T-helper 22 cell (primary cell): Measurements from ENCODE around the gene EIPR1.

Source experiments
- DNase-seq: peaks from one replicate; pipeline ENCODE4 v3.0.0-alpha.2; 2020; ENCODE audit warnings: low read depth

Gene EIPR1

DNA sequence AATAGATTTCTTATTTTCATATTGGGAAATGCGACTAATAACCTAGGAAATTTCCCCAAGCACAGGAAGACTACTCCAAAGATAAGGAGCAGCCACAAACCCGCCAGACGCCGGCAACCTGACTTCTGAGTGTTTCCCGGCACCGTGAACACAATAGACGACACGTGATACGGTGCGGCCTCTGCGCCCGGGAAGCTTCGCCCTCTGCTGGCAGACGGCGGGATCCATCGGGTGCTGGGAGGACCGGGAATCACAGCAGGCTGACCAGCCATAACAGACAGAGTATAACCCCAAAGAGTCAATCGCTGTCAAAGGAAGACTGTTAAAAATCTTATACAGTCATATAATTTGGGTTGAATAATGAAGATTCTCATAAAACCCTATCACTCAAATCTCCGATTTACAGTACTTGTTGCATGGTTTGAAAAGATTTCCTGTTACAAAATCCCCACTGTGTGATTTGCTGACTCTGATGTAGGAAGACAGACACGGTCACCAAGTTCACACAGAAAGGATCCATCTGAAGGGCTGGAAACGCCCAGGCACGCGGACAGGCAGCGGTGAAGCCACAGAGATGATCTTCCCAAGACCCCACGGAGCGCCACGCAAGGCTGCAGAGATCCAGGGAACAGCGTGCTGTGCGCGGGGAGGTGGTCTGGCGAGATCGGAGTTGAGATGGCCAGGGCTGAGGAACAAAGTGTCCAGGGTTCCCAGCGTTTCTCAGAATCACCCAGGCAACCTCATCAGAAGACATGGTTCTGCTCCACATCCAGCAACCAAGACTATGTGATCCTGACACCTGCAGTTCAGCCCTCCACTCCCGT, 73.8 kb downstream of the EIPR1 start:
- peak; percentile 45 for DNase-seq

DNA sequence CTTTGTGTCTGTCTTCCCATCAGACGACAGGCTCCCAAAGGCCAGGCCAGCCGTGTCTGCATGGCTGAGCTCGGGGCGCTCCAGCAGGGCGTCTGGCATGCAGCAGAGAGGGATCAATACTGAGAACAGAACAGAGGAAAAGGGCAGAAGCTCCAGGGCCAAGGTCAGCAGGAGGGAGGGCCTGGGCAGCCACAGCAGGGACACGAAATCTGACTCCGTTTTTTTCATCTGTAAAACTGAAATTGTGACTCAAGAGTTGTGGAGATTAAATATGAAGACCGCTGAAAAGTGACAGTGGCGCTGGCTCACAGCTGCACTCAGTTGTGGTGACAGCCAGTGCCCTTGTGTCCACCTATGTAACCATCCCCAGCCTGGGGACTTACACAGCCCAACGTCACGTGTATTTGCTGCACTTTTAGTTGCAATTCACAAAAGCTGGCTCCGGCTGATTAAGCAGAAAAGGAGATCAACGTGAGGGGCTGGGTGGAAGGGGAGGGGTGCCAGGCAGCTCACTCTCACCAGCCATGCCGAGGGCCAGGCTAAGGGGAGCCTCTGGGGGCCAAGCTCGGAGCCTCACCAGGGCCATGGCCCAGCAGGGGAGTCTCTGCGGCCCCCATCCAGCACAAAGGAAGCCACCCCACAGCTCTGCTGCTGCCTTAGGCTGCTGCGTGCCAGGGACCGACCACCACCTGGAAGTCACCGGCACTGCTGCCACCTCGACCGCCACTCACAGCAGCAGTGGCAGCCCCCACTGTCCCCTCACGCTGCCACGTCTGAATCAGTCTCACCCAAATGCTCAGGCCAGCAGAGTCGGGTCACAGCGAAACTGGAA, 74.7 kb downstream of the EIPR1 start:
- DNase-seq, result no peak

DNA sequence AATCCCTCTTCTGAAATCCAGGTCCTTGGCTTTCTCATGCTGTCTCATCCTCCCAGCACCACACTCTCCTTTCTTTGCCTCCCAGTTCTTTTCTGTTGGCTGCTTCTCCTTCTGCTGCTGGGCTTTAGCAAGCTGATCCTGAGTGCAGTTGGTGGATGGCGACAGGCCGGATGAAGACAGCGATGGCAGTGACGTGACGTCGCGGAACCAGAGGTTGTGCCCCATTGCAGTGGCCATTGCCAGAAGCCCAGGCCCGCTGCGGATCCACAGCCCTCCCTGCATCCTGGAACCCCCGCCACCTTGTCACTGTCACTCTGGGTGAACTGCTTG, 75.2 kb downstream of the EIPR1 start:
- DNase-seq, result no peak

DNA sequence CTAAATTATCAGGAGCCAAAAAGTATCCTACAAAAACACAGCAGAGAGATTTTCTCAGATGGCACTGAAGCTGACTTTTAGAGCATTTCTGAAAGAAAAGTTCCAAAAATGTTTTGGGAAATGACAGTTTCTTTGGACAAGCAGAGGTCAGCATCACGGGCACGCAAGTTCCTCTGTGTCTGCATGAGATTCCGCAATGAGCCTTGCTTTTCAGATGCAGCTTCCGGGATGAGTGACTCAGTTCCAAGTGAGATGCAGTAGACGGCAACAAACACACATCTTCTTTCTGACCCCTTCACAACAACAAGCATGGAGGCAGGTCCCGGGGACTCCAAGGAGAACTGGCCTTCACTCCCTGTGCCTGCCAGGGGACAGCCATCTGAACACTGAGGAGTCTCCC, 76.6 kb downstream of the EIPR1 start:
- DNase-seq, result no peak

DNA sequence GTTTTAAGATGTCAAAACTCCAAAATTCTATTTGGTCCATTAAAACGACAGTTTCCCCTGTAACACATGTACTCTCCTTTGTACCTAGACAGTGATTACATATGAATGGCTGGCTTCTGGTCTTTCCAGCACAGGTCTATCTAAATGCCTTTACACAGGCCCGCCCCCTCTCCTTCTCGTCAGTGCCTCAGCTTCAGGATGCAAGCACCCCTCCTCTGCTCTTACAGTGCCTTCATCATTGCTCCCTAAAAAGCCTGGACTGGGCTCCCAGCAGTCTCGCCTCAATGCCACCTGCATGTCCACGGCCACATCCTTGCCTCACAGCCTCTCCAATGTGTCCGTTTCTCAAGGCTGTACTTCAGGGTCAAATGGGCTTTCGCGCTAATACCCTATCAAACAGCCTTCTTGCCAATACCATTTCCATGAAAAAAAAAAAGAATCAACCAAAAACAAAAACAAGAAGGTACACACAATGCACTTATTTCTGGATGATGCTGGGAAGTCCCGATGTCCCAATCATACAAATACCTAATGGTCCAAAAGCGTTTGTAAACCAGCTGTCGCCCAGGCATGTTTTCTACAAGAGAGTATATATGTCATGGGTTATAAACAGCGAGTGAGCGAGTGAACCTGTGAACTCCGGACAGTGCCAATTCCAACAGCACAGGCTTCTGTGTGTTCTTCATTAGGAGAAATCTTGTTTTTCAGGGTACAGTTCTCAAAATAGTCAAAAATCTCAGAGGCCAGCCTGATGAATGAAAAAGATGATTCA, 77.2 kb downstream of the EIPR1 start:
- no peak for DNase-seq

DNA sequence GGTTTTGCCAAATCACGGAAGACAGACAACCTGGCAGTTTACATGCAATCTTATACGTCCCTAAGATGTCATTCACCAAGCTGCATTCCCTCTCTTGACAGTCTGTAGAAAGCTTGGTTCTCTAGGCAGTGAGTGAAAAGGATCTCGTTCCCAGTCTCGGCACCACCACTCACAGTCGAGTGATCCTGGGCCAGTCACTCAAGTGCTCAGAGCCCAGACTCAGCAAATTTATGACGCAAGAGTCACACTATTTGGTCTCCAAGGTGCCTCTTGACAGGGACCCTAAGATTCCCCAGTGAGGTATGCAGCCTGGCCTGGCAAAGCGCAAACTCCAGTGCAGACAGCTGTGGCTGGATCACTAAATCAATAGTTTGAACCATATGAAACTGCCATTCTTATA, 77.9 kb downstream of the EIPR1 start:
- DNase-seq, result no peak

DNA sequence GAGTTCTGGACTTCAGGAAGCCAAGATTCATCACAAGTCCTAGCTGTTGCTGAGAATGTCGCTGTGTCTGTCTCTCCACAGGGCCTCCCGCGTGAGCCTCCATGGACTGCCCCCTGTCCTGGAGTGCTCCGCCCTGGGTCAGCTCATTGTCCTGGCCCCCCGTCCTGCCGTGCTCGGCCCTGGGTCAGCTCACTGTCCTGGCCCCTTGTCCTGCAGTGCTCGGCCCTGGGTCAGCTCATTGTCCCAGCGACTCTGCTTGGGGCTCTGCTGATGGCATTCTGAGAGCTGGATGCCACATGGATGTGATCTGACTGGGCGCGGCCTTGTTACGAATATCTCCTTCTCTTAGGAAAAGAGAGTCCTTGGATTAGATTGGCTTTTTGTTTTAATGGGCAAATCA, 78.5 kb downstream of the EIPR1 start:
- no peak for DNase-seq

DNA sequence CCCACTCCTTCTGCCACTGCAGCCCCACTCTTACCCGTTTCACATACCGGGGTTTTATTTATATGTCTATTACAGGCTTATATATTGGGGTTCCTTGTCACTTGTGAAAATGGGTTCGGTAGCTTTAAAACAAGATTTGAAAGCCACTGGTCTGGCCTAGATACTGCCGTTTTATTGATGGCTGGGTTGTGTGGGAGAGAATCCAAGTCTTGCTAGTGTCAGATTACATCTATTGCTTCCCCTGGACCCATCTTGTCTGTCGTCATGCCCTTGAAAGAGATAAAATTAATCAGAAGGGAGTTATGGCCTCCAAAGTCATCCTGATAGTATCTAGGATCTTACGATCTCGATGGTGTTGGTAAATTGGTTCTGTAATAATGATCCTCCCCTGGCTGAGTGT, 79.4 kb downstream of the EIPR1 start:
- no peak for DNase-seq

DNA sequence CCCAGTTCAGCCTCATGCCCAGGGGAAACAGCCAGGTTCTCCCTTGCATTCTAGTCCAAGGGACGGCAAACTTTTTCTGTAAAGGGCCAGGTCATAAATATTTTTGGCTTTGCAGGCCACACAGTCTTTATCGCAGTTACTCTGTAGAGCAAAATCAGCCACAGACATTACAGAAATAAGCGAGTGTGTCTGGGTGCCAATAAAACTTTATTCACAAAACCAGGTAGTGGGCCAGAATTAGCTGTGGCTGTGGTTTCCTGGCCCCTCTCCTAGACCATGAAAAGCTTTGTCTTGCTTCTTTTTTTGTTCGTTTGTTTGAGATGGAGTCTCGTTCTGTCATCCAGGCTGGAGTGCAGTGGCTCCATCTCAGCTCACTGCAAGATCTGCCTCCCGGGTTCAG, 80.1 kb downstream of the EIPR1 start:
- DNase-seq, result no peak

DNA sequence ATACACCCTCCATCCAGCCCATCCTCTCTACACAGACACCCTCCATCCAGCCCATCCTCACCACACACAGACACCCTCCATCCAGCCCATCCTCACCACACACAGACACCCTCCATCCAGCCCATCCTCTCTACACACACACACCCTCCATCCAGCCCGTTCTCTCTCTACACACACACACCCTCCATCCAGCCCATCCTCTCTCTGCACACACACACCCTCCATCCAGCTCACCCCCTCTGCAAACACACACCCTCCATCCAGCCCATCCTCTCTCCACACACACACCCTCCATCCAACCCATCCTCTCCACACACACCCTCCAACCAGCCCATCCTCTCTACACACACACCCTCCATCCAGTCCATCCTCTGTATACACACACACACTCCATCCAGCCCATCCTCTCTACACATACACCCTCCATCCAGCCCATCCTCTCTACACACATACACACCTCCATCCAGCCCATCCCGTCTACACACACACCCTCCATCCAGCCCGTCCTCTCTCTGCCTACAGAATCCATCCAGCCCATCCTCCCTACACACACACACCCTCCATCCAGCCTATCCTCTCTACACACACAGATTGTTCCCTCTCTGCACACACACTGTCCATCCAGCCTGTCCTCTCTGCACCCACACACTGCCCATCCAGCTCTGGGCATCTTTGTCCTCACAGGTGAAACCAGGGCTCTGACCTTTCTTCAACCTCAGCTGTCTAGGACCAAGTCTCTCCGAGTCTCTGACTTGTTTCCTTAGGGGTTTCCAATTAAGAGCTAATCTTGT, 81.2 kb downstream of the EIPR1 start:
- DNase-seq, result no peak

DNA sequence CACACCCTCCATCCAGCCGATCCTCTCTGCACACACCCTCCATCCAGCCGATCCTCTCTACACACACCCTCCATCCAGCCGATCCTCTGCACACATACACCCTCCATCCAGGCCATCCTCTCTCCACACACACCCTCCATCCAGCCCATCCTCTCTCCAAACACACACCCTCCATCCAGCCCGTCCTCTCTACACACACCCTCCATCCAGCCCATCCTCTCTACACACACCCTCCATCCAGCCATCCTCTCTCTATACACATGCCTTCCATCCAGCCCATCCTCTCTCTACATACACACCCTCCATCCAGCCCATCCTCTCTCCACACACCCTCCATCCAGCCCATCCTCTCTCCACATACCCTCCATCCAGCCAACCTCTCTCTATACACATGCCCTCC, 83.1 kb downstream of the EIPR1 start:
- DNase-seq, result no peak

DNA sequence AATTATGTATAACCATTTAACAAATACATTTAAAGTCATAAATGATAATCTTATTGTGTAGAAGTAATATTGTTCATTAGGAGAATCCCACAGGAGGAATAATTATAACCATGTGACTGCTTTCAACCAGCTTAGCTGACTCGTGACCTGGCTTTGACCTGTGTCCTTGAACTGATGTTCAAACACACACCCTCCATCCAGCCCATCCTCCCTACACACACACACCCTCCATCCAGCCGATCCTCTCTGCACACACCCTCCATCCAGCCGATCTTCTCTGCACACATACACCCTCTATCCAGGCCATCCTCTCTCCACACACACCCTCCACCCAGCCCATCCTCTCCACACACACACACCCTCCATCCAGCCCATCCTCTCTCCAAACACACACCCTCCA, 83.5 kb downstream of the EIPR1 start:
- DNase-seq, result no peak

DNA sequence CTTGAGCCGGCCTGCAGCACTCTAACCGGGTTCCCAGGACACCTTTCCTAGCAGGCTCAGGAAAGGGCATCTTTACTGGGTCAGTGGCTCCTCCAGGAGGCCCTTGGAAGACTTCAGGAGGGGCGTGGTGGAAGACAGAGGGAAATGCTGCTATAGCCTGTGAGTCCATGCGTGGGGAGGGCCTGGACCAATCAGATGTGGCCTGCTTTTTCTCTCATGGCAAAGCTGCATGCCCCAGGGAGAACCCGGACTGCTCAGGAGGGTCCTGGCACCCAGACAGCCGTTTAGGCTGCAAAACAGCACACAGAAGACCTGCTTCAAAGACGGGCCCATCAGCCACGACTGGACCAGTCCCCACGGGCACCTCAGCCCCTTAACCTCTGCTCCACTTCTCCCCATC, 84.4 kb downstream of the EIPR1 start:
- DNase-seq, result no peak

DNA sequence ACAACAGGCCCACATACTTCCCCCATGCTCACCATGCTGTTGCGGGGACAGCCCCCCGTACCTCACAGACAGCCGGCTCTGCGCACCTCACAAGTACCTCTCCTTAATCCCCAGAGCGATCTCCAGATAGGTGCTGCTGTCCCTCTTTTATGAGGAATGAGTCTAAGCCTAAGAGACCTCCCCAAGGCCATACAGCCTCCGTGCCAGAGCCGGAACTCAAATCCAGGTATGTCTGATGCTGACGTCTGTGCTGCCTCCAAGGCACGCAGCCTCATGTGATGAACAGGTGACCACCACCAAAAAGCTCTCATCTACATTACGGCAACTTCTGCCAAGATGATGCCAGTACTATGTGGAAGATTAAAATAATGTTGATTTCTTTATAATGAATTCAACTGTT, 85.2 kb downstream of the EIPR1 start:
- no peak for DNase-seq

DNA sequence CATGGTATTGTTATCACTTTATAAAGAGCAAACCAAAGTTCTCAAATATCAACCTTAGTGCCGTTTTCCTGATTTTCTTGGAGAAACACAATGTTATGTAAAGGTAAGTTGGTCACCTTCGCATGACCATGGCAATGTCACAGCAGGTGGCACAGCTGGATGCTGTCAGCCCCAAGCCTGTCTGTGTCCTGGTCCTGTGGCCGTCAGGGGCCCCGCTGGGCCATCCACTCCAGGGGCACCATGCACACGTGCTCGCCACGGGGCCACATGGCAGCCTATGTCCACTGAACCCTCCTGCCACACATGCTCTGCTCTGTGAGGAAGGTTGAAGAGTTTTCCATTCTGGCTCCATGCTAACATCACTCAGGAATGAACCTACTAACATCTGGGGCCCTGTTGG, 85.9 kb downstream of the EIPR1 start:
- no peak for DNase-seq

DNA sequence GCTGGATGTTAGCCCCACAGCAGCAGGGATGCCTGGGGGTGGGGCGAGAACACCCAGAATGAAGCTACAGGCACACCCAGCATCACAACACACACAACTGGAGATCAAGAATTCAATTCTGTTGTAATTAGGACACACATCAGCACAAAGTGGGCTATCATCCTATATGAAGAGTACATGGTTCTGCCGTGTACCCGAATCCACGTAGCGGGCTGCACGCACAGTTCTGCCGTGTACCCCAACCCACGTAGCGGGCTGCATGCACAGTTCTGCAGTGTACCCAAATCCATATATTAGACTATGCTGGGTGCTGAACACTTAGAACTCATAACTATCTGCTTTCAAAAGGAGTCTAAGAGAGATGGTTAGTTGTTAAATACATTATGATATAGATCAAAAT, 86.5 kb downstream of the EIPR1 start:
- DNase-seq, result no peak

DNA sequence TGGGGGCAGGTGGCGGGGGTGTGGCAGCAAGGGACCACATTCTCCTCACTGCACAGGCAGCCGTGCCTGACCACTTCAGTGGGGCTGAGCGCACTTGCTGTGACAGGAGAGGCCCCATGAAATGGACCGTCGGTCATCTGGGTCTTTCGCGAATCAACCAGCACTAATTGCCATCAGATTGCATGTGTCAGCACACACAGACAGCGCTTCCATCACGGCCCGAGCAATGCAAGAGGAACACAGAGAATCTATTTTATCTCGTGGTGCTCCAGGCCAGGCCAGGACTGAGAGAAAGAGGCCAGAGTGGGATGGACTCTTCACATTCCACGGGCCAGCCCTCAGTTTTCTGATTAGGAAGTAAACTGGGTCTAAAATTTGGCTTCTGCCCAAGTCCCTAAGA, 87.0 kb downstream of the EIPR1 start:
- DNase-seq, result no peak

DNA sequence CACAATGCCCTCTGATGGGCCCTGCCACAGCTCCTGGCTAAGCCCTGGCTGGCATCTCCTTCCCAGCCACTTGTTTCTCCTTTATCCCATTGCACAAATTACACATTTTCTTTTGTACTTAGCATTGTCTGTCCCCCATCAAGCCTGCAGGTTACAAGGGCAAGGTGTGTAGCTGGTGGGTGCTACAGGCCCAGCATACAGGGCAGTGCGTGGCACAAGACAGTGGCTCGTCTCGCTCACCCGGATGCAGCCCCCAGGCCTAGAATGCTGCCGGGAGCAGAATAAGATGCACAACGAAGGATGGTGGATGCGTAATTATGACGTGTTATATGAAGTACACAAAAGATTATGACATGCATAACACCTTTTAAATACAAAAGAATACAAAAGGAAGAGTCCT, 87.6 kb downstream of the EIPR1 start:
- DNase-seq, result no peak

DNA sequence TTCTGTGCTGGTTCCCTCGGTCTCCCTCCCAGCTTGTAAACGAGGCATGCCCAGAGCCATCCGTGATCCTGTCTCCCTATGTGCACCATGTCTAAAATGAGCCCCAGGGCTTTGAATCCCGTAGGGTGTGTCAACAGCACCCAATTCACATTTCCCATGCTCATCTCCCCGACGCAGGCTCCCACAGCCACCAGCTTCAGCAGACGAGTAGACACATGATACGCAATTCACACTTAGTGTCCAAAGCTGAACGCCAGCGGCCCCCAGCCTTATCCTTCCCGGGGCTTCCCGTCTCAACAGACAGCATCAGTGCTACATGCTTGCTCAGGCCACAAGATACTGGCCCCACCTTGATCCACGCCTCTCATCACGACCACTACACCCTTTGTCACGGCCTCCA, 88.1 kb downstream of the EIPR1 start:
- DNase-seq, result no peak

DNA sequence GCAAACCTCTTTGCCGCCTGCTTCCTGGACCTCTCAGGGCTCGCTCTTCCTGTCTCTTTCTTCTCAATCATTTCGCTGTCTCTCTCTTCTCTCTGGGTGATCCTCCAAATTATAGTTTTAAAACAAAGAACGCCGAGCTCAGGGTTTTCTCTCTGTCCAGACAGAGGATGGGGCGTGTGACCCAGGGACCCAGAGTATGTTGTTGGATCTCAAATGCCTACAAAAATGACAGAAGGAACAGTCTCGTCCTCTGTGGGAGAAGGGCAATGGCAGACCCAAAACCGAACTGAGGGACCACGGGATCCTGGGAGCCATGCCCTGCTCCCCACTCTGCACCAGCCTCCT, 88.5 kb downstream of the EIPR1 start:
- DNase-seq, result no peak

DNA sequence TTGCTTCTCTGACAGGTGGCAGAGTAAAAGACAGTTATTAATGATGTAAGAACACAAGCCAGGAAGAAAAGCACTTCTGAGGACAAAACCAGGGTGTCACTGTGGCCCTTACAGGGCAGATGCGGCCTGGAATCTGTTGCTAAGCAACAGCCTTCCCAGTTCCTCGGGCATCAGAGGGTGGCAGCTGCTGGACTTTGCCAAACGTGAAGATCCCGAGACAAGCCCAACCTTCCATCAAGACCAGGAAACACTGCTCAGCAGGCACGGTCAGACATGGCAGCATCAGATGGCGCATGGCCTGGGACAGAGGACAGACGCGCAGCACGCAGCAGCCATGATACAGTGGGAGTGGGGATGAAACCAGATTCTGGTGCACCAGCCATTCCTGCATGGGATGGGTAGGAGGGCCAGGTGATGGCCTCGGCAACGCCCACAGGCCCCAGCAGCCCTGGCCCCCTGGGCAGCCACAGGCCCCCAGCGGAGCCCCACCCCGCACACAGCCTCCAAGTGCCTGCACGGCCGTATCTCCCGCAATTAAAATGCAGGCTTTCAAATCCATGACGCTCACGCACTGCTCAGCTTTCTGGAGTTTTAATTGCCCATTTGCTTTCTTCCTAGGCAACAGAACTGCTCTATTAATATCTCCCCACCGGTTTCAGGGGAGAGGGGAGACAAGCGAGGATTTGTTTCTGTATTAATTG, 89.0 kb downstream of the EIPR1 start:
- DNase-seq, result no peak

DNA sequence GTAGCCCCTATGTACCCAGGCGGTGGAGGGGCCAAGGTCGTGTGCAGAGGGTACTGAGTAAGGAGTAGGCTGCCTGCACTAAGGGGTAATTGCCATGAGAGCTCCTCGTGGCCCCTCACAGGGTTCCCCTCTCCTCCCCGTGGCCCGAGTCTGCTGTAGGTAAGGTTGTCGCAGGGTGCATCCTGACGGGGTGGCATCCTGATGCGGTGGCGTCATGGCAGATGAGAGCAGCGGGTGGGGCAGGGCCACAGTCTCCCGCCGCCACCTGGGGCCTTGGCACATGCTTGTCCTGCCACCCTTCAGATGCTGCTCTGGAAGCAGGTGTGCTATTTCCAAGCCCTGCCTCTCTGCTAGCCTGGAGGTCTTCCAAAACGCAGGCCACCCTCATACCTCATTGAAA, 89.7 kb downstream of the EIPR1 start:
- no peak for DNase-seq
